ENCODE measurements around the gene ACADVL. TPM values are rescaled to one million over a fixed set of nuclear protein-coding genes. Genes with fewer than 3 reads are reported as not detected.

ACADVL gene
- polyA plus RNA-seq, 1 of the 3 experiments (the other 2 are of a cell fraction), result 635 TPM

DNA sequence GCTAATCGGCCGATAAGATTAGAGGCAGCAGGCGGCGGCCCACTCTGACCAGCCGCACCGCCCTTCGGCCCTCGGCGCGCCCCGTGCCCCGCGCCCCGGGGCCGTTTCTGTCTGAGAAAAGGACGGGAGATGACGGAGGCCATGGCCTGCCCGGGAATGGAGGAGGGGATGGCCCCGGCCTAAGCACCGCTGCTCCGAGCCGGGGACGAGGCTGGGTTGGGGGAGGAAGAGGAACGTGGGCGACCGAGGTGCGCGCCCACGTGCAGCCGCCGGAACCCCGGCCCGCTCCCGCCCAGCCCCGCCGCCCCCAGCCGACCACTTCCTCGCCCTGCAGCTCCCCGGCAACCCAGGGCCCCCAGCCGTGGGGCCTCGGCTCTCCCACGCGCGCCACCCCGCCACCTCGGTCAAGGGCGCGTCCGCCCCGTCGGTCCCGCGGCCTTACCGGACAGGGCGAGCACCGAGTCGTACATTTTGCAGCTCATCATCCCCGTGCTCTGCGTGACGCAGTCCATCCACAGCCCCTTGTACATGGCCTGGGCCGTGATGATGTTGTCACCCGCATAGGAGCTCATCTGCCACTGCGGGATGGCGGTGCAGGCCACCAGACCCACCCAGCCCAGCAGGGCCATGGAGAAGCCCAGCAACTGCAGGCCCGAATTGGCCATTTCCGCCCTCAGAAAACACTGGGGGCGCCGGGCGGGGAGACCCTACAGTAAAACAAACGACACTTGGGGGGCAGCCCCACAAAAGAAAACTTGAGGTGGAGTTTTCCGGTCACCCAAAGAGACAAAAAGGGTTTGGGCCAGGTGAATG is 41.8 kb downstream of the ACADVL start (continued):
- no peak for TF ChIP-seq SIN3A (IDR thresholded peaks at IDR 0.05; ENCODE audit: borderline replicate concordance, low read depth, low read length)

DNA sequence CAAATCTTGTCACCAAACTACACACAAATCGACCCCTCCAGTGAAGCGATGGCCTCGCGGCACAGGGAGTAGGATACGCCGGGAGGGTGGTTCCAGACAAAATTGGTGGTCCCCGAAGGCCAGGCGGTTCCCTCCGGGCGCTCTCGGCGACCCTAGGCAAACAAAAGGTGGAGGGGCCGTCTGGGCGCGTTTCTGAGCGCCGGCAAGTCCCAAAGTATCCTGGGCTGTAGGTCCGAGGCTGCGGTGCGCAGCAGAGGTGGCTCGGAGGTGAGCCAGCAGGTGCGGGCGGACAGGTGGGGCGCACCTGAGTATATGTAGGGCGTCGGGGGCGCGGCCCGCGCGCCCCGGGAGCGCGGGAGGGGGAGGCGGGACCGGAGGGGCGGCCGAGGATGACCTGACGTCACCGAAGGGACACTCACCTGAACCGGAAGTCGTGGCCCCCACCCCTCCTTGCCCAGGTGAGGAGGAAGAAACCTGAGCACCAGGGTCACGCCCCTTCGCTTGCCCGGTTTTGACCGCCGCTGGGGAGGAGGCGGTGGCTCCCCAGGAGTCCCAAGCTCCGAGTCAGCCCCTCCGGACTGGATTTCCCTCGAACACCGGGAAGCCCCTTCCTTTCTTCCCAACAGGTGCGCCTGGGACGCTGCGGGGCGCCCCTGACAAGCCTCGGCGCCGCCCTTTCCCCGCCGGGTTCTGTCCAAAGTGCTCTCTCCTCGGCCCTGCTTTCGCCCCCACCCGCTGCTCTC is 42.6 kb downstream of the ACADVL start, which contains the start of gene CLDN7:
TSS of gene CLDN7 (minus strand) at position 287 of the 743 bp plus-strand sequence. CDS start 435 bp downstream, outside the sequence.
- no peak within 1 kb of the TSS for H3K4me2 ChIP-seq
- POLR2A ChIA-PET, result no interaction called here

DNA sequence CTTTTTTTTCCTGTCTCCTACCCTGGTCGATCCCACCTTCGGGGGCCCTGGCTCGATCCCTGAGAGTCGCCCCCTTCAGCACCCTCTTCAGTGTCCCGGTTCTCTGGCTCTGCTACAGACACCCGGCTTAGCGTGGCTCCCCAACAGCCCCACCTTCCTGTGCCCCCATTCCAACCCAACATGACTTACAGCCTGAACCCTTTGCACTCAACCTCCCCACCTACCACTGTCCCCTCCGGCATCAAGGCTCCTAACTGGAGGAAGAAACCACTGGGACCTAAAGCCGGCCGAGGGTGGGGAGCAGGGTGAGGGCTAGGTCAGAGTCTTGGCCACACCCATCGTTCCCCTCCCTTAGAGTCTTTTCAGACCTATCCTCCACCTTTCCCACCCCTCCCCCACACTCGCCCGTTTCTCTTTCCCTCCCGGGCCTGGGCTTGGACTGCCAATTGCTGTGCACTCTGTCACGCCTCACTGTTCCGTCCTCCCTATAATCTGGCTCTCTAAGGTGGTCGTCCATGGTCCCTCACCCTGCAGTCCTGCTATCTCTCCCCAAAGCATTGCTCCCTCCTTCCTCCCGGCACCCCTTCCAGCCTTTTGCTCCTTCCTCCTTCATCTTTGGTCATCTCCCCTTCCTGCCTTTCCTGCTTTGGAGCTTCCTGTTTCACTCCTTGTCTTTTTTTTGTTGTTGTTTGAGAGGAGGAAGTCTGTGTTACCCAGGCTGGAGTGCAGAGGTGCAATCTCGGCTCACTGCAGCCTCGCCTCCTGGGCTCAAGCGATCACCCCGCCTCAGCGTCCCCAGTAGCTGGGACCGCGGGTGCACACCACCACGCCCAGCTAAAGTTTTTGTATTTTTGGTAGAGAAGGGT is 43.4 kb downstream of the ACADVL start:
- Histone ChIP-seq H3K27ac (ENCODE audit: low read depth in 2 of 2, low read length in 1 of 2) (no peak overlapping the region), H3K79me2 (ENCODE audit: insufficient read depth) (no peaks in the 10 kb centered on the region), H4K20me1 (ENCODE audit: insufficient read depth) (no peaks in the 10 kb centered on the region), H3K4me3 (ENCODE audit: low read depth in 2 of 2, low read length in 1 of 2) (no peak overlapping the region), H3K27me3 (ENCODE audit: insufficient read depth) (no peaks in the 10 kb centered on the region), H3K4me1 (ENCODE audit: control insufficient read depth in 1 of 2, insufficient read depth in 2 of 2, low read depth in 1 of 2, low read length in 1 of 2) (peaks cover 0 to 6% of the 10 kb centered on the region in 2 experiments; a peak in 2 of 4 replicates), H3F3A (replicated peaks; ENCODE audit: insufficient read depth) (peaks cover 31% of the 10 kb centered on the region), H3K9me2 (no peaks in the 10 kb centered on the region), H2AFZ (ENCODE audit: low read depth) (peak overlapping the region; percentile 88), H3K4me2 (no peak overlapping the region), H3K9ac (no peak overlapping the region), H3K9me3 (no peaks in the 10 kb centered on the region), H3K36me3 (replicated peaks in 1 of 2; ENCODE audit: control insufficient read depth in 1 of 2, insufficient read depth in 2 of 2, low read length in 1 of 2) (peaks cover 0 to 16% of the 10 kb centered on the region in 2 experiments)
- DNase-seq, result peak; percentile 43
- WGBS (ENCODE audit: low lambda C conversion rate), result 36% methylated on average over 23 of the region's 26 CpGs
- no peak for TF ChIP-seq FOXM1 (IDR thresholded peaks at IDR 0.05; ENCODE audit: low read depth)
- TF ChIP-seq, protein P1, sequence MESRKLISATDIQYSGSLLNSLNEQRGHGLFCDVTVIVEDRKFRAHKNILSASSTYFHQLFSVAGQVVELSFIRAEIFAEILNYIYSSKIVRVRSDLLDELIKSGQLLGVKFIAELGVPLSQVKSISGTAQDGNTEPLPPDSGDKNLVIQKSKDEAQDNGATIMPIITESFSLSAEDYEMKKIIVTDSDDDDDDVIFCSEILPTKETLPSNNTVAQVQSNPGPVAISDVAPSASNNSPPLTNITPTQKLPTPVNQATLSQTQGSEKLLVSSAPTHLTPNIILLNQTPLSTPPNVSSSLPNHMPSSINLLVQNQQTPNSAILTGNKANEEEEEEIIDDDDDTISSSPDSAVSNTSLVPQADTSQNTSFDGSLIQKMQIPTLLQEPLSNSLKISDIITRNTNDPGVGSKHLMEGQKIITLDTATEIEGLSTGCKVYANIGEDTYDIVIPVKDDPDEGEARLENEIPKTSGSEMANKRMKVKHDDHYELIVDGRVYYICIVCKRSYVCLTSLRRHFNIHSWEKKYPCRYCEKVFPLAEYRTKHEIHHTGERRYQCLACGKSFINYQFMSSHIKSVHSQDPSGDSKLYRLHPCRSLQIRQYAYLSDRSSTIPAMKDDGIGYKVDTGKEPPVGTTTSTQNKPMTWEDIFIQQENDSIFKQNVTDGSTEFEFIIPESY (IDR thresholded peaks at IDR 0.05; ENCODE audit: borderline replicate concordance, low read depth), result no peak
- no peak for TF ChIP-seq RXRA (IDR thresholded peaks at IDR 0.05; ENCODE audit: borderline replicate concordance, low read depth)
- TF ChIP-seq, protein P2, sequence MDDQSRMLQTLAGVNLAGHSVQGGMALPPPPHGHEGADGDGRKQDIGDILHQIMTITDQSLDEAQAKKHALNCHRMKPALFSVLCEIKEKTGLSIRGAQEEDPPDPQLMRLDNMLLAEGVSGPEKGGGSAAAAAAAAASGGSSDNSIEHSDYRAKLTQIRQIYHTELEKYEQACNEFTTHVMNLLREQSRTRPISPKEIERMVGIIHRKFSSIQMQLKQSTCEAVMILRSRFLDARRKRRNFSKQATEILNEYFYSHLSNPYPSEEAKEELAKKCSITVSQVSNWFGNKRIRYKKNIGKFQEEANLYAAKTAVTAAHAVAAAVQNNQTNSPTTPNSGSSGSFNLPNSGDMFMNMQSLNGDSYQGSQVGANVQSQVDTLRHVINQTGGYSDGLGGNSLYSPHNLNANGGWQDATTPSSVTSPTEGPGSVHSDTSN (IDR thresholded peaks at IDR 0.05), result no peak
- TF ChIP-seq, protein P3, sequence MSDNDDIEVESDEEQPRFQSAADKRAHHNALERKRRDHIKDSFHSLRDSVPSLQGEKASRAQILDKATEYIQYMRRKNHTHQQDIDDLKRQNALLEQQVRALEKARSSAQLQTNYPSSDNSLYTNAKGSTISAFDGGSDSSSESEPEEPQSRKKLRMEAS (IDR thresholded peaks at IDR 0.05; ENCODE audit: low read depth), result no peak
- TF ChIP-seq MXI1 (IDR thresholded peaks at IDR 0.05; ENCODE audit: low read depth, low read length), result no peak
- CTCF ChIA-PET, result interaction anchor here (0.8 to 2.7 kb wide), 3 partner anchors 17 to 219 kb away, joined by 3 to 16 read pairs (median 3); partner anchors contain the start of gene SLC16A11
- POLR2A ChIA-PET, result interaction anchor here (0.6 kb wide), 1 partner anchor 199 kb away, joined by 4 read pairs; no protein-coding TSS in a partner anchor

More for the DNA sequence above, 42.6 kb downstream of the ACADVL start, which contains the start of gene CLDN7:
- no peak within 1 kb of the TSS for H3K27ac ChIP-seq (ENCODE audit: low read depth in 2 of 2, low read length in 1 of 2)
- H3K9me3 ChIP-seq, result no peaks in the 10 kb centered on the region
- peak within 1 kb of the TSS in 1 of 2 experiments; percentile 7; a peak in 1 of 4 replicates for H3K4me3 ChIP-seq (ENCODE audit: low read depth in 2 of 2, low read length in 1 of 2)
- no peaks in the 10 kb centered on the region for H3K79me2 ChIP-seq (ENCODE audit: insufficient read depth)
- peaks cover 0 to 6% of the 10 kb centered on the region in 2 experiments; a peak in 2 of 4 replicates for H3K4me1 ChIP-seq (ENCODE audit: control insufficient read depth in 1 of 2, insufficient read depth in 2 of 2, low read depth in 1 of 2, low read length in 1 of 2)
- peak; percentile 42 for DNase-seq
- H3K36me3 ChIP-seq (replicated peaks in 1 of 2; ENCODE audit: control insufficient read depth in 1 of 2, insufficient read depth in 2 of 2, low read length in 1 of 2), result peaks cover 0 to 16% of the 10 kb centered on the region in 2 experiments
- no peak within 1 kb of the TSS for H3K9ac ChIP-seq
- peak within 1 kb of the TSS; percentile 88 for H2AFZ ChIP-seq (ENCODE audit: low read depth)
- WGBS (ENCODE audit: low lambda C conversion rate), result 64% methylated on average over 58 of the region's 64 CpGs
- peaks cover 38% of the 10 kb centered on the region for H3F3A ChIP-seq (replicated peaks; ENCODE audit: insufficient read depth)
- CTCF ChIA-PET, result interaction anchor here (1.0 to 1.4 kb wide), 2 partner anchors 18 to 34 kb away, joined by 3 to 8 read pairs; no protein-coding TSS in a partner anchor
- no peaks in the 10 kb centered on the region for H4K20me1 ChIP-seq (ENCODE audit: insufficient read depth)
- no peaks in the 10 kb centered on the region for H3K9me2 ChIP-seq
- H3K27me3 ChIP-seq (ENCODE audit: insufficient read depth), result no peaks in the 10 kb centered on the region
- no peak for TF ChIP-seq TCF12 (IDR thresholded peaks at IDR 0.05)
